GM21619 (cell line): Measurements from ENCODE around the gene NECAB2.

Source experiments
- ATAC-seq: cut with Tn5 transposase; IDR thresholded peaks from one replicate; pipeline ENCODE4 v1.9.1; 2021; ENCODE audit not compliant: unreplicated experiment

Gene NECAB2

GRCh38 chr16:84018710-84019109, 50.7 kb downstream of the NECAB2 start:
- no peak for ATAC-seq

GRCh38 chr16:84020353-84020752, 52.3 kb downstream of the NECAB2 start:
- ATAC-seq, result no peak

- ATAC-seq, result no peak
These were observed 53.4 kb downstream of the NECAB2 start for GRCh38 chr16:84021488-84021887.

GRCh38 chr16:84022644-84023043, 54.6 kb downstream of the NECAB2 start:
- ATAC-seq, result no peak

DNA sequence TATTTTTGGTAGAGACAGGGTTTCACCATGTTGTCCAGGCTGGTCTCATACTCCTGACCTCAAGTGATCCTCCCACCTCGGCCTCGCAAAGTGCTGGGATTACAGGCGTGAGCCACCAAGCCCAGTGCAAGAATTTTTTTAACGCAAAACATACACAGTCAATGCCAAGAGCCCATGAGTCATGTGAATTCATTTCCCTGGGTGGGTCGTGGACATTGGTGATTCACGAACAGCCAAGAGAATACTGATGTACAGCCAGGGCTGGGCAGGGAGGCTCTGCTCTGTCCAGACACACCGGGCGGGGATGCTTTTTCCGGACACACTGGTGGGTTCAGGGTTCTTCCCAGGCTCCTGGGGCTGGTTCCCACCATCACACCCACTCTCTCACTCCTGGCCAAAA, 56.8 kb downstream of the NECAB2 start:
- no peak for ATAC-seq

DNA sequence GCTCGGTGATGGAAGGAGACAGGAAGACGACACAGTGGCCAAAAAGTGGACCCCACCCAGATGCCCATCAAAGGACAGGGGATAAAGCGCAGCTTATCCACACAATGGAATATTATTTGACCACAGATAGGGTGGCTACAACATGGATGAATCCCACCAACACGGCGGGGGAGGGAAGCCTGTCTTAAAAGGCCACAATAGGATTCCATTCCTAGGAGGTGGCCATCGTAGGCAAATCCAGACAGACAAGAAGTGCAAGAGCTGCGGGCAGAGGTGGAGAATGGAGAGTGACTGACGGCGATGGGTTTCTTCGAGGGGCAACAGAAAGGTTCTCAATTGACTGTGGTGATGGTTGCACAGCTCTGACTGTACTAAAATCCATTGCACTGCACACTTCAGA, 58.6 kb downstream of the NECAB2 start:
- no peak for ATAC-seq

GRCh38 chr16:84027625-84028024, 59.6 kb downstream of the NECAB2 start:
- ATAC-seq, result no peak

- no peak for ATAC-seq
These were observed 61.4 kb downstream of the NECAB2 start for GRCh38 chr16:84029297-84030047.

DNA sequence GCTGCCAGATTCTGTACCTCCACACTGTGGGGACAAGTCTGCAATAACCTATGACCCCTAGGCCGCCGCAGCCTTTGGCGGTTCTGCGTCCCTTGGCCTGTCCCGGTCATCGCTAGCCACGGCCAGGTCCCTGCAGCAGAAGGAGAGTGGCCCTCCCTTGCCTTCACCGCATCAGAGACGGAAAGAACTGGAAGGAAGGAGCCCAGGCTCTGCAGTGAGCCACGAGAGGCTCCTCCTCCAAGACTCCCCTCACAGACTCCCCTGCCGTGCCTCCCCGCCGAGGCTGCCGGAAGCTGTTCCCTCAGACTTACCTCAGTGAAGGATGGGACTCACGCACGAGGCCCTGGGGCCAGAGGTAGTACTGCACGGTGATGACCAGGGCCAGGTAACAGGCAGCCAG, 63.5 kb downstream of the NECAB2 start:
- no peak for ATAC-seq

GRCh38 chr16:84032458-84033178, 64.6 kb downstream of the NECAB2 start:
- no peak for ATAC-seq

DNA sequence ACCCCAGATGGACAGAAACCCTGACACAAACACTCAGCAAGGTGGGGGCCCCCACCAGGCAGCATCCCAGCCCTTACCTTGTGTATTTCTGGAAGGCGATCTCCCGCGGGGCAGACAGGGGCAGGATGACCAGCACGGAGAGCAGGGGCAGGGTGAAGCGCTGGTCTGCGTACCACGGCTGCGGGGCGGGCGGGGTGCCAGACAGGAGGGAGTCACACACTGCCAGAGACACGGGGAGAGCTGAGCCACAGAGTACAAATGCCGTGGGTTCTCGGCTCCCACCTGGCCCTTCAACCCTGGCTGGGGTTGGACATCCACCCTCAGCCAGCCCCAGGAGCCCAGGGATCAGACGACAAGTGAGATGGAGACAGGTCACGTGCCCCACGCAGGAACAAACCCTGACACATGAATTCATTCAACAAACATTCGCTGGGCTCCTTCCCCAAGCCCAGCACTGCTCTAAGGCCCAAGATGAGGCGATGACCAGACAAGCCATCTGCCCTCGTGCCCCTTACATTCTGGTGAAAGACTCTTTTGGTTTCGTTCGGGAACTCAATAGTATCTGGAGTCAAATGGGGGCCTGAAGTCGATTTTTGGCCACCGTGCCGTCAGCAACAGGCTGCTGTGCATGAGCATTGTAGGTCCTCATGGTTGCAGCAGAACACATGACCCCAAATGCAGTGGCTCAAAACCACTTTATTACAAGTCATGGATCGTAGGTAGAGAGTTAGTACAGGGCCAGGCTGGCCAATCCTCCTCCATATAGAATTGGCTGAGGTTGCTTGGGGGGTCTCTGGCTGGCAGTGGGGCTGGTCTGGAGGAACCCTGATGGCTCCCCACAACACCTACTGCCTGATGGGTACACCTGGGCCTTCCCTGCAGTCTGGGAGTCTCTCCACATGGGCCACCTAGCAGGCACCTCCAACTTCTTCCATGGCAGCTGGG, 65.5 kb downstream of the NECAB2 start:
- no peak for ATAC-seq

DNA sequence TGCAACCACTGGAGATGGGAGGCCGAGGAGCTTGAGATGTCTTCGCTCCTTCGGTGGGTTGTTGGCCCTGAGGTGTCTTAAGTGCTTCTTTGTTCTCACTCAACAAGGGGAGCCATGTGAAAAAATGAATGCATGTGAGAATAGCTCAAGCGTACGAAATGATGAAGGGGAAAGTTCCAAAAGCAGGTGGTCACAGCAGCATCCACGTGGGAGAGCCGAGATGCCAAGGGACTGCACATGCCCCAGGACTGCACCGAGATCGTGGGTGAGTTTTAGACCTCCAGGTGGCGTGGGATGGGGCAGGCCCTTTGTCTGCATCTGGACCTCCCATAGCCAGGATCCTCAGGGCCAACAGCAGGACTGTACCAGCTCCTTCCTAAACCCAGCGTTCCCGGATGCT, 66.5 kb downstream of the NECAB2 start:
- no peak for ATAC-seq

DNA sequence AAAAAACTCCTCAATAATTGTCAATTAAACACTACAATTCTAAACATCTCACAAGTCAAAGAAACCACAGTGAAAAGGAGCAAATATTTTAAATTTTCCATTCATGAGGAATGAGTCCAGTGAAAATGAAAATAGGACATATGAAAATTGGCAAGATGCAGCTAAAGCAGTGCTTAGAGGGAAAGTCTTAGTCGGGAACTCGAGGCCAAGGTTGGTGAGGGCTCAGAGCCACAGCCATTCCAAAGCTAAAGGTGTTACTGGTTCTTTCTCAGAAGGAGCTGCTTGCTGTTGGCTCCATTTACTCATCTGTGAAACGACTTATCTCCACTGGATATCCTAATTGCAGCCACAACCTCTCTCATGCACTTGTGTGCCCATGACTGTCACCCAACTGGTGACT, 68.1 kb downstream of the NECAB2 start:
- no peak for ATAC-seq

DNA sequence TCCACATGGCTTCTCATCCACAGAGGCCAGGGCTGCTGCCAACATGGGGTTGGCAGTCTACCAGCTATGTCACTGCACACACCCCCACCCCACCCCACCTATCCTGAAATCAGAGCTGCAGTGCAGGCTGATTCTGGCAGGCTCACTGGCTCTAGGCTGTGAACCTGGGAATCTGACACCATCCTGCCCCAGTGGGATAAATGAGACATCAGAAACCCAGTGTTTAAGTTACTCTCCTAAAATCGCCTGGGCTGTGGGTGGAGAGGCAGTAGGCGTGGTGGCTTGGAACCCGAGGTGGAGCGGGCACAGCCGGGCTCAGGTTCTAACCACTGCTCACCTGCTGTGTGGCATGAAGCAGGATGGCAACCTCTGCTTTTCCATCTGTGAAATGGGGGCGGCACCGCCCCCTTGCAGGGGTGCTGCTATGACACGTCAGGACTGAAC, 69.0 kb downstream of the NECAB2 start:
- ATAC-seq, result no peak

GRCh38 chr16:84038469-84038868, 70.4 kb downstream of the NECAB2 start:
- no peak for ATAC-seq

GRCh38 chr16:84039696-84040095, 71.7 kb downstream of the NECAB2 start:
- ATAC-seq, result no peak

GRCh38 chr16:84040226-84040822, 72.3 kb downstream of the NECAB2 start:
- ATAC-seq, result no peak

- ATAC-seq, result no peak
These were observed 73.1 kb downstream of the NECAB2 start for GRCh38 chr16:84040823-84041820.

DNA sequence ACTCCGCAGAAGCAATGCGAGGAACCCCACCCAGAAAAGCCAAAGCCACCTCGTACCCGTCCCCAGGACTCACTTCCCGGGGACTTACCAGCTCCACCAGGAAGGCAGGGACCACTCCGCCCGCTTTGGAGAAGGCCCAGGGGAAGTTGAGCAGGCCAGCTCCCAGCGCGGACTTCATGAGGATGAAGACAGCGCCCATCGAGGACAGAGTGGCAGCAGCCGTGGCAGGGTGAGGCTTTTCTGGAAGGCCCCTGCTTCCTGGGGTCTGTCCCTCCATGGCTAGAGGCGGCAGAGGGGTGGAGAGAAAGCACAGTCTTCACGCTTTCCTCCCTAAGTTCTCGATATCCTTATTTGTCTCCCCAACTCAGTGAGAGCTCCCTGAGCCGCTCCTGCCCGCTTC, 73.8 kb downstream of the NECAB2 start:
- ATAC-seq, result no peak
